GM23338 (cell line): ENCODE data around the gene ADCY3. TPM values are rescaled to one million over a fixed set of nuclear protein-coding genes. Genes with fewer than 3 reads are reported as not detected.

Source experiments
- ATAC-seq: fragments of 200-7000 bp; cut with Tn5 transposase; 3 replicates; pipeline ENCODE4 v1.9.1; 2020
- DNase-seq: peaks from one replicate; pipeline ENCODE4 v3.0.0-alpha.2; 2015; ENCODE audit warnings: low spot score
- H2AFZ ChIP-seq: fragments of 200-600 bp; sonication (generic); 2 replicates; pipeline ENCODE4 v1.8.0; 2016; ENCODE audit warnings: antibody characterized with exemption, mild to moderate bottlenecking, moderate library complexity
- H3F3A ChIP-seq: fragments of 200-600 bp; sonication (generic); replicated peaks from 2 replicates; pipeline ENCODE4 v1.8.0; 2017; ENCODE audit warnings: antibody characterized with exemption, mixed run types, low read depth
- H3K27ac ChIP-seq: fragments of 200-600 bp; sonication (generic); 2 replicates; pipeline ENCODE4 v1.6.1; 2016; ENCODE audit warnings: low read depth
- H3K27me3 ChIP-seq: fragments of 200-600 bp; sonication (generic); 2 replicates; pipeline ENCODE4 v1.8.0; 2016; ENCODE audit warnings: mild to moderate bottlenecking, mixed run types, moderate library complexity; ENCODE audit not compliant: insufficient read depth
- H3K36me3 ChIP-seq: fragments of 200-600 bp; sonication (generic); 2 replicates; pipeline ENCODE4 v1.8.0; 2016; ENCODE audit warnings: mild to moderate bottlenecking; ENCODE audit not compliant: insufficient read depth
- H3K4me1 ChIP-seq: fragments of 200-600 bp; sonication (generic); 2 replicates; pipeline ENCODE4 v1.8.0; 2016; ENCODE audit warnings: mild to moderate bottlenecking, moderate library complexity; ENCODE audit not compliant: insufficient read depth
- H3K4me2 ChIP-seq: fragments of 200-600 bp; sonication (generic); 2 replicates; pipeline ENCODE4 v1.7.1; 2017; ENCODE audit warnings: mixed run types
- H3K4me3 ChIP-seq: fragments of 200-600 bp; sonication (generic); 2 replicates; pipeline ENCODE4 v1.6.1; 2016; ENCODE audit warnings: mixed run types
- H3K79me2 ChIP-seq: fragments of 200-600 bp; sonication (generic); replicated peaks from 2 replicates; pipeline ENCODE4 v1.8.0; 2017; ENCODE audit warnings: mild to moderate bottlenecking; ENCODE audit not compliant: insufficient read depth
- H3K9me2 ChIP-seq: fragments of 200-600 bp; sonication (generic); 2 replicates; pipeline ENCODE4 v1.8.0; 2017; ENCODE audit not compliant: insufficient read depth
- H4K20me1 ChIP-seq: fragments of 200-600 bp; sonication (generic); replicated peaks from 2 replicates; pipeline ENCODE4 v1.8.0; 2017; ENCODE audit warnings: mild to moderate bottlenecking; ENCODE audit not compliant: insufficient read depth
- H3K27ac Mint-ChIP-seq: 2 replicates; pipeline ENCODE4 v1.8.0; 2020; ENCODE audit warnings: inconsistent platforms, mild to moderate bottlenecking, moderate library complexity, mixed read lengths
- H3K27me3 Mint-ChIP-seq: 3 replicates; pipeline ENCODE4 v1.8.0; 2022; ENCODE audit warnings: low read depth, mild to moderate bottlenecking, moderate library complexity, mixed read lengths, inconsistent platforms; ENCODE audit not compliant: insufficient read depth, poor library complexity
- H3K36me3 Mint-ChIP-seq: 3 replicates; pipeline ENCODE4 v1.8.0; 2021; ENCODE audit warnings: low read depth, mild to moderate bottlenecking, inconsistent platforms, moderate library complexity, mixed read lengths
- H3K4me1 Mint-ChIP-seq: 3 replicates; pipeline ENCODE4 v1.8.0; 2020; ENCODE audit warnings: mild to moderate bottlenecking, inconsistent platforms, mixed read lengths
- H3K4me3 Mint-ChIP-seq: 3 replicates; pipeline ENCODE4 v1.8.0; 2021; ENCODE audit warnings: moderate library complexity, mild to moderate bottlenecking, inconsistent platforms, mixed read lengths
- H3K9me3 Mint-ChIP-seq: 3 replicates; pipeline ENCODE4 v1.8.0; 2020; ENCODE audit warnings: moderate library complexity, mild to moderate bottlenecking, inconsistent platforms, mixed read lengths
- CREB1 ChIP-seq: fragments of 250-450 bp; sonication (Bioruptor Pico); IDR thresholded peaks from 2 replicates; pipeline ENCODE4 v1.5.0; 2020; ENCODE audit warnings: low read depth, mild to moderate bottlenecking, moderate library complexity
- ETS1 ChIP-seq: IDR thresholded peaks from 2 replicates; pipeline ENCODE4 v1.6.1; 2016; ENCODE audit warnings: antibody characterized with exemption
- EZH2phosphoT487 ChIP-seq: fragments of 200-600 bp; sonication (generic); IDR thresholded peaks from one replicate; pipeline ENCODE4 v1.8.1; 2018; ENCODE audit warnings: antibody characterized with exemption; ENCODE audit not compliant: unreplicated experiment
- JUNB ChIP-seq: IDR thresholded peaks from one replicate; pipeline ENCODE4 v1.6.1; 2016; ENCODE audit warnings: antibody characterized with exemption; ENCODE audit not compliant: unreplicated experiment
- NANOG ChIP-seq: IDR thresholded peaks from 2 replicates; pipeline ENCODE4 v1.6.1; 2016; ENCODE audit warnings: antibody characterized with exemption, borderline replicate concordance
- POLR2AphosphoS5 ChIP-seq: IDR thresholded peaks from 2 replicates; pipeline ENCODE4 v1.6.1; 2016; ENCODE audit warnings: antibody characterized with exemption, low read depth
- REST ChIP-seq: IDR thresholded peaks from one replicate; pipeline ENCODE4 v1.6.1; 2018; ENCODE audit warnings: antibody characterized with exemption; ENCODE audit not compliant: unreplicated experiment
- STAT1 ChIP-seq: IDR thresholded peaks from one replicate; pipeline ENCODE4 v1.6.1; 2016; ENCODE audit warnings: antibody characterized with exemption; ENCODE audit not compliant: unreplicated experiment
- ZNF114 ChIP-seq: fragments of 250-450 bp; sonication (Bioruptor Pico); IDR thresholded peaks from 2 replicates; pipeline ENCODE4 v1.5.0; 2020; ENCODE audit warnings: mild to moderate bottlenecking, moderate library complexity
- ZNF462 ChIP-seq: fragments of 250-450 bp; sonication (Bioruptor Pico); IDR thresholded peaks from 2 replicates; pipeline ENCODE4 v1.5.0; 2020; ENCODE audit warnings: mild to moderate bottlenecking, moderate library complexity
- polyA plus RNA-seq: library from polyadenylated mRNA; unstranded; fragments of >200 nt; fragmentation: Nextera tagmentation; extraction: Ambion mirVana; gene quantifications from 2 replicates; pipeline ENCODE4 v1.2.1, GENCODE V29; 2016
- total RNA-seq: library from RNA; depleted of rRNA; stranded (reverse); fragments of >200 nt; shearing (Covaris generic); gene quantifications from 2 replicates; pipeline ENCODE4 v1.2.3, GENCODE V29; 2014

The ADCY3 gene
- total and polyA plus RNA-seq, 2 experiments from 2014 or later = 9.7 to 32.4 TPM

GRCh38 chr2:24871852-24872333 lies 48.1 kb downstream of the ADCY3 start:
- ATAC-seq = peak; percentile 26; the same call in 1 of the 3 replicates

More at GRCh38 chr2:24871852-24872333, 48.1 kb downstream of the ADCY3 start:
- Histone ChIP-seq H3K36me3 (no peaks in the 10 kb centered on the region), H3K4me1 (no peaks in the 10 kb centered on the region), H3K27me3 (no peaks in the 10 kb centered on the region), H4K20me1 (no peaks in the 10 kb centered on the region), H3K4me2 (no peak overlapping the region), H3K9me2 (no peaks in the 10 kb centered on the region), H3F3A (no peaks in the 10 kb centered on the region), H3K79me2 (no peaks in the 10 kb centered on the region), H2AFZ (no peak overlapping the region), H3K4me3 (no peak overlapping the region), H3K27ac (no peak overlapping the region; the same call in 1 of the 2 replicates)
- TF ChIP-seq ETS1 (no peak), STAT1 (no peak), CREB1 (CRISPR knock-in tag) (no peak), REST (no peak), ZNF462 (no peak), EZH2phosphoT487 (no peak), NANOG (no peak), POLR2AphosphoS5 (no peak), JUNB (no peak), ZNF114 (CRISPR knock-in tag) (no peak)
- H3K27ac Mint-ChIP-seq = peak overlapping the region; percentile 68; the same call in 1 of the 2 replicates
- H3K9me3 Mint-ChIP-seq = no peaks in the 10 kb centered on the region
- peaks cover 18% of the 10 kb centered on the region for H3K4me1 Mint-ChIP-seq
- H3K36me3 Mint-ChIP-seq = peaks cover 12% of the 10 kb centered on the region
- H3K27me3 Mint-ChIP-seq = peaks cover 2% of the 10 kb centered on the region
- peak; percentile 15 for DNase-seq
- H3K4me3 Mint-ChIP-seq = no peak overlapping the region
